RWPE2 (cell line): Measurements from ENCODE around the gene MAP3K5.

Source experiments
- ATAC-seq: fragments of 200-7000 bp; cut with Tn5 transposase; 3 replicates; pipeline ENCODE4 v1.9.1; 2021; ENCODE audit warnings: low read depth
- DNase-seq: peaks from one replicate; pipeline ENCODE4 v3.0.0-alpha.2; 2020; ENCODE audit warnings: low spot score
- H3K27ac ChIP-seq: fragments of 450-650 bp; 2 replicates; pipeline ENCODE4 v1.5.1; 2017; ENCODE audit warnings: mild to moderate bottlenecking; ENCODE audit not compliant: poor library complexity, severe bottlenecking
- H3K27me3 ChIP-seq: fragments of 250-450 bp; sonication (Bioruptor Pico); 2 replicates; pipeline ENCODE4 v1.5.1; 2021; ENCODE audit warnings: mild to moderate bottlenecking, moderate library complexity; ENCODE audit not compliant: insufficient read depth, poor library complexity, severe bottlenecking
- H3K36me3 ChIP-seq: fragments of 250-450 bp; sonication (Bioruptor Pico); 2 replicates; pipeline ENCODE4 v1.5.1; 2020; ENCODE audit warnings: low read depth, mild to moderate bottlenecking, moderate library complexity
- H3K4me1 ChIP-seq: fragments of 250-450 bp; sonication (Bioruptor Pico); 2 replicates; pipeline ENCODE4 v1.5.1; 2021; ENCODE audit warnings: mild to moderate bottlenecking, moderate library complexity; ENCODE audit not compliant: insufficient read depth, poor library complexity, severe bottlenecking
- H3K4me3 ChIP-seq: fragments of 250-450 bp; sonication (Bioruptor Pico); 2 replicates; pipeline ENCODE4 v1.5.1; 2021; ENCODE audit warnings: mild to moderate bottlenecking, moderate library complexity; ENCODE audit not compliant: severe bottlenecking
- H3K9me3 ChIP-seq: fragments of 250-450 bp; sonication (Bioruptor Pico); 2 replicates; pipeline ENCODE4 v1.5.1; 2021; ENCODE audit warnings: mild to moderate bottlenecking, moderate library complexity; ENCODE audit not compliant: severe bottlenecking
- CTCF ChIP-seq: fragments of 450-650 bp; IDR thresholded peaks from one replicate; pipeline ENCODE4 v1.5.1; 2017; ENCODE audit warnings: mild to moderate bottlenecking, moderate library complexity; ENCODE audit not compliant: poor library complexity, severe bottlenecking

The MAP3K5 gene

DNA sequence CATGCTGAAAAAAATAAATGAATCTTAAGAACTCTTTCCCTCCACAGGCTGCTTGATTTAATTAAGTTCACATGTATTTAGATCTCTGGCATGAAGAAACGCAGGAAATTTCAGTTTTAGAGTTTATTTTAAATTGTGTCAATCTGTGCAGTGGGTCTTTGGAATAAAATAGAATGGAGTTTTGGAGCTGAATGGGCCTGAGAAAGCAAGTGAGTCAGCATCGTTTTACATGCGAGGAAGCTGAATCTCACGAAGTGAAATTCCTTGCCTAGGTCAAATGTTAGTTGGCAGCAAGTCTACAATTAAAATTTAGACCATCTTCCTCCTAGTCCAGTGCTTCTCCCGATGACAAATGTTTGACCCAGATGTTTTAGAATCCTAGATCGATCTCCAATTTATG is 264.4 kb downstream of the MAP3K5 start:
- peaks cover 7% of the 10 kb centered on the region for H3K4me1 ChIP-seq
- no peaks in the 10 kb centered on the region for H3K9me3 ChIP-seq
- ATAC-seq (no peak), DNase-seq (no peak)
- no peaks in the 10 kb centered on the region for H3K36me3 ChIP-seq
- no peak overlapping the region for H3K4me3 ChIP-seq
- no peak for TF ChIP-seq CTCF
- H3K27me3 ChIP-seq, result no peaks in the 10 kb centered on the region
- no peak overlapping the region for H3K27ac ChIP-seq

DNA sequence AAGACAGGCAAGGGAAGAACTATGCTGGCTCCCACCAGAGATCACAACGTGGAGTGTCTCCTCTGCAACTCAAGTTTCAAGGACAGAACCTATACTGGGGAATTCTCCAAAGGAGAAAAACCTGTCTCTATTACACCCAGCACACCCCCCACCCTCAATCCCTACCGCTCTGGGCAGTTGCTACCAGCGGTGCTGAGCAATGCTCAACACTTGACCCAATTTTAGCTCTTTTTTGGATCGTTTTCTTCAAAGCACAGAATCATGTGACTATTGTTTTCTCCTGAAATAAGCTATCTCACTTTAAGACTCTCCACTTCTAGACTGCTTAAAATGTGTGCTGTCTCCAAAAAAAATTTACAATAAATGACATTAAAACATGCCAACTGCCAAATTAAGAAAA is 265.3 kb downstream of the MAP3K5 start:
- no peak for DNase-seq
- Histone ChIP-seq H3K4me1 (peaks cover 7% of the 10 kb centered on the region), H3K4me3 (no peak overlapping the region), H3K27ac (no peak overlapping the region), H3K9me3 (no peaks in the 10 kb centered on the region), H3K27me3 (no peaks in the 10 kb centered on the region), H3K36me3 (no peaks in the 10 kb centered on the region)
- ATAC-seq, result no peak
- TF ChIP-seq CTCF, result no peak

GRCh38 chr6:136526196-136526930 is 265.9 kb downstream of the MAP3K5 start:
- no peaks in the 10 kb centered on the region for H3K27me3 ChIP-seq
- H3K36me3 ChIP-seq, result no peaks in the 10 kb centered on the region
- ATAC-seq, result peak; percentile 70
- H3K4me3 ChIP-seq, result no peak overlapping the region
- no peak for TF ChIP-seq CTCF
- no peak for DNase-seq
- H3K9me3 ChIP-seq, result no peaks in the 10 kb centered on the region
- peaks cover 9% of the 10 kb centered on the region for H3K4me1 ChIP-seq
- no peak overlapping the region for H3K27ac ChIP-seq

GRCh38 chr6:136525586-136526195 is 266.6 kb downstream of the MAP3K5 start:
- no peak overlapping the region for H3K27ac ChIP-seq
- ATAC-seq (peak; percentile 54), DNase-seq (no peak)
- no peaks in the 10 kb centered on the region for H3K36me3 ChIP-seq
- no peak overlapping the region for H3K4me3 ChIP-seq
- H3K27me3 ChIP-seq, result no peaks in the 10 kb centered on the region
- TF ChIP-seq CTCF, result no peak
- no peaks in the 10 kb centered on the region for H3K9me3 ChIP-seq
- peaks cover 15% of the 10 kb centered on the region for H3K4me1 ChIP-seq

GRCh38 chr6:136524936-136525413 is 267.3 kb downstream of the MAP3K5 start:
- TF ChIP-seq CTCF, result no peak
- DNase-seq (no peak), ATAC-seq (no peak)
- Histone ChIP-seq H3K27ac (no peak overlapping the region), H3K4me1 (peaks cover 20% of the 10 kb centered on the region), H3K27me3 (no peaks in the 10 kb centered on the region), H3K9me3 (no peaks in the 10 kb centered on the region), H3K4me3 (no peak overlapping the region), H3K36me3 (no peaks in the 10 kb centered on the region)
